Neural cell (in vitro differentiated cells): Measurements from ENCODE around the gene TMCO1.

Experiments
- EP300 ChIP-seq: fragments of 450-650 bp; conservative IDR thresholded peaks from 2 replicates; pipeline ENCODE4 v1.6.1; 2014; ENCODE audit warnings: antibody characterized with exemption, mild to moderate bottlenecking, moderate library complexity; ENCODE audit not compliant: poor library complexity, severe bottlenecking
- TAF1 ChIP-seq: IDR thresholded peaks from 2 replicates; pipeline ENCODE4 v1.6.1; 2012; ENCODE audit warnings: low read depth
- TF ChIP-seq, protein P1 (sequence below): fragments of 450-650 bp; IDR thresholded peaks from 2 replicates; pipeline ENCODE4 v1.5.1; 2014; ENCODE audit warnings: antibody characterized with exemption, mild to moderate bottlenecking, moderate library complexity; ENCODE audit not compliant: poor library complexity, severe bottlenecking

DNA sequence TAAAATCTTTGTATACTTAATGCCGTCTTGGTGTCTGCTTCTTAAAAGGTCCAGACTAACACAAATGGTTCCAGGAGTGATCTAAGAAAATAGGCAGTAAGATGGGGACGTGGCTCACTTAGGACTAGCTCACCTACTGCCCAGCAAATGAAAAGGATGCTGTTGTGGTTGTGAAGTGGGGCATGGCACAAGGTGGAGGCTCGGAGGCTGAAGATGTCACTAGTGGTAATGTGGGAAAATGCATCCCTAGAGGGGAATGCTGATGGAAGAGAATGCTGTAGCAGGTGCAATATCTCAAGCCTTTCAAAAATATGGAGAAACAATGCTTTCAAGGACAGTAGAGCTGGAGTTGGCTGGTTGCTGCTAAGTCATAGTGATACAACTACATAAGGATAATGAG is 47.5 kb upstream of the TMCO1 start:
- TF ChIP-seq, protein P1, sequence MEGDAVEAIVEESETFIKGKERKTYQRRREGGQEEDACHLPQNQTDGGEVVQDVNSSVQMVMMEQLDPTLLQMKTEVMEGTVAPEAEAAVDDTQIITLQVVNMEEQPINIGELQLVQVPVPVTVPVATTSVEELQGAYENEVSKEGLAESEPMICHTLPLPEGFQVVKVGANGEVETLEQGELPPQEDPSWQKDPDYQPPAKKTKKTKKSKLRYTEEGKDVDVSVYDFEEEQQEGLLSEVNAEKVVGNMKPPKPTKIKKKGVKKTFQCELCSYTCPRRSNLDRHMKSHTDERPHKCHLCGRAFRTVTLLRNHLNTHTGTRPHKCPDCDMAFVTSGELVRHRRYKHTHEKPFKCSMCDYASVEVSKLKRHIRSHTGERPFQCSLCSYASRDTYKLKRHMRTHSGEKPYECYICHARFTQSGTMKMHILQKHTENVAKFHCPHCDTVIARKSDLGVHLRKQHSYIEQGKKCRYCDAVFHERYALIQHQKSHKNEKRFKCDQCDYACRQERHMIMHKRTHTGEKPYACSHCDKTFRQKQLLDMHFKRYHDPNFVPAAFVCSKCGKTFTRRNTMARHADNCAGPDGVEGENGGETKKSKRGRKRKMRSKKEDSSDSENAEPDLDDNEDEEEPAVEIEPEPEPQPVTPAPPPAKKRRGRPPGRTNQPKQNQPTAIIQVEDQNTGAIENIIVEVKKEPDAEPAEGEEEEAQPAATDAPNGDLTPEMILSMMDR, result no peak
- no peak for TF ChIP-seq TAF1
- TF ChIP-seq EP300, result no peak
